SK-N-SH treated with all-trans-retinoic acid at 6 μM for 48 hours (cell line): ENCODE results near the gene ZNF491.

Experiments
- CSDC2 ChIP-seq: fragments of 250-450 bp; sonication (Bioruptor Pico); IDR thresholded peaks from 2 replicates; pipeline ENCODE4 v1.5.0; 2020; ENCODE audit warnings: mild to moderate bottlenecking, moderate library complexity
- SNAI2 ChIP-seq: fragments of 250-450 bp; sonication (Bioruptor Pico); IDR thresholded peaks from 2 replicates; pipeline ENCODE4 v1.5.0; 2020; ENCODE audit warnings: mild to moderate bottlenecking, moderate library complexity

GRCh38 chr19:11806354-11807098 lies 8.2 kb downstream of the ZNF491 start:
- TF ChIP-seq CSDC2 (CRISPR knock-in tag): no peak
- TF ChIP-seq SNAI2: no peak
